GOT3 (cell line): ENCODE results near the gene TMEM61.
"Not testable (repeated sequence)": the region's sequence is repeated elsewhere in the genome, so short reads cannot be mapped to it uniquely, and the experiment has no call there.

Experiments
- DNase-seq: peaks from one replicate; lab custom pipeline; 2025; ENCODE audit warnings: mixed read lengths; lab: John Stamatoyannopoulos, UW

The TMEM61 gene

DNA sequence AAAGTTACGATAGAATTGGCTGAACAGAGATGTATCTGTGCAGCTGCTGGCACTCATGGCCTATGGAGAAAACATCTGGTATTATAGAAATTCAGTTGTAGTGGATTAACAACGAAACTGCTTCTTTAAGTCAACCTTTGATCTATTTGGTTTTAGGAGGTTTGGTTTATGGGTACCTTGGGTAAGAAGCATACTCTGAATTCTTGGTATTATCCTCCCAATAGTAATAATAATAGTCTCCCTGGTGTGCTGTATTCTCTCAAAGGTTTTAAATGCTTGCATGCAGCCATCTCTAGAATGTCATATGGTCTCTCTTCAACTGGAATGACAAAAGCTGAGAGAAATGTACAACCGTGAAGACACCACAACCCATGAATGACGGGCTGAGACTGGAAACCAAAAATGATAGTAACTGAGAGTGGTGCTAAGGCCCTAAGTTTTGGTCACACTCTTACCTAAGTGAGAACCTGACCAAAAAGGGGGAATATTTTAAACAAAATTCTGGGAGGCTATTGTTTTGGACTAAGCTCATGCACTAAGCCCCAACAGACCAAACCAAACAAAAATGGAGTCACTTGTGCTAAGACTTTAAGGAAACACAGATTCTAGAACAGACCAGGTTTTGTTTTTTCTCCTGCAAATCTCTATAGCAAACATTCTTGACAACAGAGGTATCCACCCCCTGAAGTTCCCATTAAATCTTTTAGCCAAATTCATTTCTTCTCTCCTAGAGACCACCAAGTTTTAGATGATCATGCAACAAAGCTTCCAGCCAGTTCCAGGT is 17.6 kb upstream of the TMEM61 start:
- no peak for DNase-seq

DNA sequence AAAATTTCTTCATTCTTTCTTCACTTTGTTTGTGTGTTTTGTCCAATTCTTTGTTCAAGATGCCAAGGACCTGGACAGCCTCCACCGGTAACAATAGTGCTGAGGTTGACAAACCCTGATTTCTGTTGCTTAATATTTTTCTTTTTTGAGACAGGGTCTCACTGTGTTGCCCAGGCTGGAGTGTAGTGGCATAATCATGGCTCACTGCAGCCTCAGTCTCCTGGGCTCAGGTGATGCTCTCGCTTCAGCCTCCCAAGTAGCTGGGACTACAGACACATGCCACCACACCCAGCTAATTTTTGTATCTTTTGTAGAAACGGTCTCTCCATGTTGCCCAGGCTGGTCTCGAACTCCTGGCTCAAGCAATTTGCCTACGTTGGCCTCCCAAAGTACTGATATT is 16.6 kb upstream of the TMEM61 start:
- not testable (repeated sequence) for DNase-seq

DNA sequence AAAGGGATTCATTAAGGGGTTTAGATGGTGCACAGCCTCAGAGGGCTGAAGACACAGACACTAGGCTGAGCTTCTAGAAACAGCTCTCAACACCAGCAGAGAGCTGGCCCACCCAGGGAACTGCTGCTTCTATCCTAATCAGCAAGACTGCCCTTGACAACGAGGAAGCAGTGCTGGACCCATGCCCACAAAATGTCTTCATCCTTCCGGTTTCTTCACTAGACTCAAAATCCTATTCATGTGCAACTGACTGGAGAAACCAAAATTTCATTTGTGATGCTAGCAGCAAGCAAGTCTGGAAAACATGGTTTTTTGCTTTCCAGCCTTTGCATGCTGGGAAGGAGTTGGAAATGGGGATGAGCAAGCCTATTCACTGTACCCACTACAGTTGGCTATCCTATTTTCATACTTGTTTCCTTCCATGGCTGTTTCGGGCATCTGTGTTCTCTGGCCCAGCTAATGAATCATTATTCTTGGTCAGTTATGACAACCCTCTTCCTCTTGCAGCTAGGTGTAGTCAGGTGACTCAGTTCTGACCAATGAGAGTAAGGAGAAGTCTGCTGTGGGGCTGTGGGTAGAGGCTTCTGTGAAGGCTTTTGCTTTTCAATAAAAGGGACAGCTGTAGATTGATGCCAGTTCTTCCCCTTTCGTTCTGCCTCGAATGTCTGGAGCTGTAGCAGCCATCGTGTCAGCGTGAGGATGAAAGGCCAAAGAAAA is 14.6 kb upstream of the TMEM61 start:
- DNase-seq, result no peak

DNA sequence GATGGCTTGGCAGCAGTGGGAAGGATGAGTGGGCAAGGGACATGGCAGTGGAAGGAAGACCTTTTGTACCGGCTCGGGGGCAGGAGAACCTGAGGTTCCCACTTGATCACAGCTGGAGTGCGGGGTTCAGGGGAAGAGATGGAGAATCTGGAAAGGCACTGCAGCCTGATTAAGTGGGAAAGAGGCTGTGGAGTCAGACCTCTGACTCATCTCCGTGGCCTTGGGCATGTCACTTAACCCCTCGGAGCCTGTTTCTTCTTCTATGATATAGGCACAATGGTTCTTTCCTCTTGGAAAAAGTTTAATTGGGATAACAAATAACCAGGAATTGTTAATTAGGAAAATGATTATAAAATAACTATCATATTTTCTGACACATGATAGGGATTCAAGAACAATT is 13.1 kb upstream of the TMEM61 start:
- no peak for DNase-seq

DNA sequence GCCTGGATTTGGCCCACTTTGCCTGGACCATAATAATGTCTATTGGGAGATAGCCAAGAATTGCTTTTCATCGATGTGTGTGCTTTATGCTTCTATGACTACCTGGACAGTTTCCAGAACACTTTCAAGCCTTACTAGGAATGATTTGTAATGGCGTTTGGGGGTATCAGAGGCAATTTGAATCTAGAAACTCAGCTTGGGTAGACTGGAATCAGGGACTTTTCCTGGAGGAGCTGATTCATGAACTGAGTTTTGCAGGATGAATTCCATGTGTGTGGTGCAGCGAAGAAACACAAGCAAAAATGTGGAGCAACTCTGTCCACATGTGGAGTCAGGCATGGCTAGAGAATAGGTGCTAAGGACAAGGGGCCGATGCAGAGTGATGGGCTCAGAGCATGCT is 11.9 kb upstream of the TMEM61 start:
- DNase-seq, result no peak

DNA sequence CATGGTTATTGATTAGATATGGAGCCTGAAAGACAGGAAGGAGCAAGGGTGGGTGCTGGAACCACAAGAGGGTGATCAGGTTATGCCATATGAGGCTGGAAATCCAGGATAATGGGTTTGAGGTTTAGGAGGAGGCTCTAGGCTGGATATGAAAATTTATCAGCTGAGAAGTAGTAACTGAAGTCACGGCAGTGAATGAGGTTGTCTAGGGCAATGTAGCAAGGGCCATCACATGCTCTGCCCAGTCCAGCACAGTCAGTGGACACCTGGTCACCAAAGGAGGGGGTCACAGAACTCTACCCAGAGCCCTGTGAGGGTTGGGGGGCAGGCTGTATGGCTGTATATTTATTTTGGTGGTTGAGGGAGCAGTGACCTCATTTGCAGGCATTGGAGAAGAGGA is 10.5 kb upstream of the TMEM61 start:
- no peak for DNase-seq

DNA sequence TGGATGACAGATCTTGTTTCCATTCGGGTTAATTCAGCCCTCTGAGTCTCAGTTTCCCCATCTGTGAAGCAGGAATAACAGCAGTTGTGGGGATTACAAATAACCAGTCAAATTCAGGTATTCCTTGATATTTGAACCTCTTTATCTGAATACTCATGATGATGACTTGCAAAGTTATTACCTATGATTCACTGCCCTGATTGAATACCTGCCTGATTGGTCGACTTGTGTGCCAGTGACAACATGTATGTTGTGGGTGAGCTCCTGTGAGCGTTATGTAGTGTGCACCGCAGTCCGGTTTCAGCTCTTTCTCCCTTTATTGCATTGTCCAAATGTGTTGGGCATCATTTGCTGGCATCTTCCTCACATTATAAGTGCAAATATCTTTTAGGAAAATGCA is 9.5 kb upstream of the TMEM61 start:
- no peak for DNase-seq

DNA sequence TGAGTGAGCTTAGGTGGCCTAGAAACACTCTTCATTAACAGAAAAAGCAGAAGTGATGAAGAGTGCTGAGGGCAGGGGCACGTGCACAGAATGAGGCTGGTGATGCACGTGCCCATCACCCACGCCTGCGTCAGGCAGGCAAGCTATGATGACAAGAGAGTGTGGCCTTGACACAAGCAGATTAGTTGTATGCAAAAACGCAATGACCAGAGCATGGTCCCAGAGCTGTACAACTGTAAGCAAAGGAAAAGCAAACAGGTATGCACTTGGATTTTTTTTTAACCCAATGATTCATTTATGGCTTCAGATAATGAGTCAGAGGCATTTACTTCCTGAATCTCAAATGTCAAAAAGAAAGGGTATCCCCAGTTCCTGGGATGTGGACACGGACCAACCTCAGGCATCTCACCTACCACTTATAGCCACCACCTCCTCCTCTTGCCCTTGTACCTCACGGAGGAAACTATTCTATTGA is 9.1 kb upstream of the TMEM61 start:
- DNase-seq, result no peak

DNA sequence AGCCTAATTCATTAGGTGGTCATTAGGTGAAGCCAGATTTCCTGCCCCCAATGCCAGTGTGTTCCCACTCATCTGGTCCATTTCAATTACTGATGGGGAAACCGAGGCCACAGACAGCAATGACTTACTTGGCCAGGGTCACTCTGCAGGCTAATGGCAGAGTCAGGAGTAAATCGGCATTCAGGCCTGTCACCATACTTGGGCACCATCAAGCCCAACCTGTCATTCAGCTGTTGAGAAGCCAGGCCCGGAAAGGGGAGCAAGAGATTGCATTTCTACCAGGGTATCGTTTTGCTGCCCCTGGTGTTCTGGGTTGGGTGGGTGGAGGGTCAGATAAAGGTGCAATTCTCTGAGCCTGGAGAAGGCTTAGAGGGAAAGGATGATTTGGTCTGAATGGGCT is 8.0 kb upstream of the TMEM61 start:
- no peak for DNase-seq

DNA sequence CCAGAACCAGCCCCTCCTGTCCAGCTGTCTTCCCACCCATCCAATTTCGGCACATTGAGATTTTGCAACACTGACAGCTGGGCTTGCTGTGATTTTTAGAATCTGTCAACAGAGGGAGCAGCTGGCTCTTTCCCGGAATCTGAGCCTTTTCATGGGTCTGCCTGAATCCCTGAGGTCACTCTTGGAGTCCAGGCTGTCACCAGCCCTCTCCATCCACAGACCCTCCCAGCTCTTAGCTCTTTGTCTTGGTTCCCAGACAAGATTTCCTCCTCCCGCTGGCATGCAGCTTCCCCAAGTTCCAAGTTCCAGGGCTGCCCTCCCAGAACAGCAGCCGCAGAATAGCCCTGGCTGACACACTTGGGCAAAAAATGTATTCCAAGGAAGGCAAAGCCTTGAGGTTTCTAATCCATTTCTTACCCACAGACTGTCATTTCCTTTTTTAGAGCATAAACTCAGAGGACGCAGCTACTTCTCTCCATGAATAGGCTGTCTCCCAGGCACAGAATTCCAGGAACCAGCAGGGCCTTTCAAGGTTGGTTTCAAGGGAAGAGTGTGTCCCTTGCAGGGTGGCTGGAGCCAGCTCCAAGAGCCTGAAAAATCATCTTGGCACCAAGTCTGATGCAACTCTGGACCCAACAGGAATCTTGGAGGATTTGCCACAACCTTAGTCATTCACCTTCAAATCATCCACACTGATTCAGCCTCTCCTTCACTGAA is 7.1 kb upstream of the TMEM61 start:
- DNase-seq, result no peak

DNA sequence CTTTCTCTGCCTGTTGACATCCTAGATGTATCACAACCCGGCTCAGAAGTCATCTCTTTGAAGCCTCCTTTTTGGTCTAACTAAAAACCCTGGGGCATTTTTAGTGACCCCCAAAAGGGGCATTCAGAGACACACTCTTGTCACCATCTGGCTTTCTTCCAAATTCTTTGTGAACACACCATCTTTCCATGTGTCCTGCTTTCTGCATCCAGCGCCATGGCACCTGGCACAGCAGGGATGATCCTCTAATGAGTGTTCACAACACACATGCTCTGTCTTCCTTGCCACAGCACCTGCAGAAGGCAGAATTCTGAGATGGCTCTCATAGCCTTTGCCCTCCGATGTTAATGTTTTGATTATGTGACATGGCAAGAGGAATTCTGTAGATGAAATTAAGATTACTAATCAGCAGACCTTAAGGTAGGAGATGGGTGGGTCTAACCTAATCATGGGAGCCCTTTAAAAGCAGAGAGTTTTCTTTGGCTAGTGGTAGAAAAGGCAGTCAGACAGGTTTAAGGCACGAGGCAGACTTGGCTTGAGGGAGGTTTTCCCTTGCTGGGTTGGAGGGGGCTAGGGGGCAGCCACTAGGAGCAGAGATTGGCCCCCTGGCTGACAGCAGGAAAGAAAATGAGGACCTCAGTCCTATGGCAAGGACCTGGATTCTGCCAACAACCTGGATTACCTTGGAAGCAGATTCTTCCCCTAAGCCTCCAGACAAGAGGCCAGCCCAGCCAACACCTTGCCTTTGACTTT is 4.9 kb upstream of the TMEM61 start:
- DNase-seq, result no peak

DNA sequence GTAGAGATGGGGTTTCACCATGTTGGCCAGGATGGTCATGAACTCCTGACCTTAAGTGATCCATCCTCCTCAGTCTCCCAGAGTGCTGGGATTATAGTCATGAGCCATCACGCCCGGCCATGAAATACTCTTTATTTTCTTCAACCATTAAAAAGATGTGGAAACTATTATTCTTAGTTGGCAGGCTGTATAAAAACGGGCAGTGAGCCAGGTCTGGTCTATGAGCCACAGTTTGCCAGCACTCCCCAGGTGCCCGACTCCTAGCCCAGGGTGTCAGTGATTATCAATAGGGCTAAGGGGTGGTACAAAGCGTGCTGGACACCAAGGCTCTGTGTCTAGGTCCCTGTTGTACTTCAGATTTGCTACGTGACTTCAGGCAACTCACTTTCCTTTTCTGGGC is 3.7 kb upstream of the TMEM61 start:
- DNase-seq, result no peak

DNA sequence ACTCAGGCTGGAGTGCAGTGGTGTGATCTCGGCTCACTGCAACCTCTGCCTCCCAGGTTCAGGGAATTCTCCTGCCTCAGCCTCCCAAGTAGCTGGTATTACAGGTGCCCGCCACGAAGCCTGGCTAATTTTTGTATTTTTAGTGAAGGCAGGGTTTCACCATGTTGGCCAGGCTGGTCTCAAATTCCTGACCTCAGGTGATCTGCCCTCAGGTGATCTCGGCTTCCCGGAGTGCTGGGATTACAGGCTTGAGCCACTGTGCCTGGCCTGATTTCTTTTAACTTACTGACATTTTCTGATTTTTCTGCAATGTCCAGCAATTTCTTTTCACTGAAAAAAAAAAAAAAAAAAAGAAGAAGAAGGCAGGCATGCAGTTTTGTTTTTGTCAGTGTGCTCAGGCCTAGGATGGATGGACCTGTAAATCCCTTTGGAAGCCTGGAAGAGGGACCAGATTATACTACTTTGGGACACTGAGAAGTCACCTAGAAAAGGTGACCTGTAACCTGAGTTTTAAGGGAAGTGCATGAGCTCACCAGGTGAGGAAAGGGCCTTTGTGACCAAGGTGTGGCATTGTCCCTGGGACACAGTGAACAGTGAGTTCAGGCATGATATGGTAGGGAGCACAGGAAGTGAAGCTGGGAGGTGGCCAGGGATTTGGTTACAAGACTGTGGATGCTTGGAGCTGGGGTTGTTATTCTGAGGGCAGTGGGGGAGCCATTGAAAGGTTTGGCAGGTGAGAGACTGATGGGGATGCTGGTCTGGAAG is 2.7 kb upstream of the TMEM61 start:
- DNase-seq, result no peak

DNA sequence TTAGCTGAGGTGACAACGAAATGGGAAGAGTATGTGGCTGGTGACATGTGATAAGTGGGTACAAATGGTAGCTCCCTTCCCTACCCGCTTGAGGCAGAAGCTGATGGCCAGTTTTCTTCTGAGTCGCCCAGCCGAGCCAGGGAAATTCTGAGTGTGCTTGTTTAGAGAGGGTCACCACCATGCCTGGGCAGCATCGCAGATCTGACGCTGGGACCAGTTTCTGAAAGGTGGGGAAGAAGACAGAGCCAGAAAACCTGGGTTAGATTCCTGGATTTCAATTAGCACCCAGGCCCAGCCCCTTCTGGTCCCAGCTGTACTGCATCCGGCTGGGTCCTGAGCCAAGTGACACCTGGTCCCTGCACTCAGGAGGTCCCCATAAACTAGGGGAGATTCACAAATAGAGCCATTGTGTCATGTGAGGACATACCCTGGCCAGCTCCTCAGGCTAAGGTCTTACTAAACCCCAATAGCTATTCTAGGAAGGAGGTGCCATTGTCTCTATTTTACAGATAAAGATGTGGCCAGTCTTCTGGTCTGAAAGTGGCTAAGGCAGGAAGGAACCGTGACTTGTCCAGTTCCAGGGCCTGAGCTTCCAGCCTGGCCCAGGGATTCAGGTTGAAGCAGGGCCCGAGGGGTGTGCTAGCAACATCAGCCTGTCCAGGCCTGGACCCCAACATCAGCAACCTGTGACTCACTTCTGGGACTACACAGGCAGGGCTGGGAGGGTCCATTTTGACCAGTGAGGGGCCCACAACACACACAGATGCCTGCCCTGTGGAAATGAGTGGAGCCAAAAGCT is 1.7 kb upstream of the TMEM61 start:
- DNase-seq, result no peak

DNA sequence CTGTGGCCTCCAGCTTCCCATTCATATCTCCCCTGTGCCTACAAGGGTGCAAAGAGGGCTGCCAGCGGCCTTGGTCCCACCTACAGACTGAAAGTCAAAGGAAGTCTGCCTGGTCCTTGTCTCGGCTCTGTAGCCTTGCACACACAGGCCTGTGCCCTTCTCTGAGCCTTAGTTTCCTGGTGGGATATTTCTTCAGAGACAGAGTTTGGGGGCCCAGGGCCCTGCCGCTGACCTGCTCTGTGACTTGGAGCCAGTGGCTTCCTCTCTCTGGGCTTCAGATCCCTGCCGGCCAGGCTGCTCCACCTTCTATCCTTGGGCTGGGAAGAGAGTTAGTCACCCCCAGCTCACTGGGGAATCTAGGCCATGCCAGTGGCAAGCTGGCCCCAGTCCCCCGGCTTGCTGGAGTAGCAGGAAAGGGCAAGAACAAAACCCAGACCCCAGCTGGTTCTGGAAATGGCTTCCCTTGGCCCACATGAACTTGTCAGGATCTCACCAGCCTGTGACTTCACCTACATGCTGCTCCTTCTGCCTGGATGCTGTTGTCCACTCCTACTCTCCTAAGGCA is 1.0 kb upstream of the TMEM61 start:
- DNase-seq, result no peak

DNA sequence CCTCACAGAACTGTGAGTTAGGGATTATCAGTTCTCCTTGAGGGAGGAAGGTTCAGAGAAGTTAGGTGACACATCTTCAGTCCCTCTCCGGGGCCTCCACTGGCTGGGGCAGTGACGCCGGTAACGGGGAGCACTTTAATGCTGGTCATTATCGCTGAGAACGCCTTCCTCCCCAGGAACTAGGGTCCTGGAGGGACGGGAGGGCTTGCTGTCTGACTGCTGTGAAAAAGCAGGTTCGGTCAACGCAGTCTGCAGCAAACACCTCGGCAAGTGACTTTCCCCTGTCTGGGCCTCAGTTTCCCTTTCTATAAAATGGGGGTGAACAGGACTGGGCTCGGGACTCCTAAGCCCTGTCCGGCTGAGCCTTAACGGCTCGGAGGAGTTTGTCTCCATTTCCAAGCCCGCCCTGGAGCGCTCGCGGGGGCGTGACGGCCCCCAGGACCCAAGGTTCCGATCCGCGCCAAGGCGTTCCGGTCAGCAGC is 341 bp upstream of the TMEM61 start:
- DNase-seq, result no peak

DNA sequence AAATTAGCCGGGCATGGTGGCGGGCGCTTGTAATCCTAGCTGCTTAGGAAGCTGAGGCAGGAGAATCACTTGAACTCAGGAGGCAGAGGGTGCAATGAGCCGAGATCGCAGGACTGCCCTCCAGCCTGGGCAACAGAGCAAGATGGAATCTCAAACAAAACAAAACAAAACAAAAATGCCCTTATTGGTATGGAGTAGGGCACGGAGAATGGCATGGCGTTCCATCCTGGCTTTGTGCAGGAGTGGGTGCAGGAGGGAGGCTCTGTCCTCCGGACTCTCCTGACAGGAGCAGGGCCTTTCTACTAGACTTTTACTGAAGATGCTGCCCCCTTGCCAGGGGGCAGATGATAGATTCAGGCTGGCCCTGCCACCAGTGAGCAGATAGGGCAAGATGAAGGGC is 1.0 kb downstream of the TMEM61 start:
- DNase-seq, result no peak

DNA sequence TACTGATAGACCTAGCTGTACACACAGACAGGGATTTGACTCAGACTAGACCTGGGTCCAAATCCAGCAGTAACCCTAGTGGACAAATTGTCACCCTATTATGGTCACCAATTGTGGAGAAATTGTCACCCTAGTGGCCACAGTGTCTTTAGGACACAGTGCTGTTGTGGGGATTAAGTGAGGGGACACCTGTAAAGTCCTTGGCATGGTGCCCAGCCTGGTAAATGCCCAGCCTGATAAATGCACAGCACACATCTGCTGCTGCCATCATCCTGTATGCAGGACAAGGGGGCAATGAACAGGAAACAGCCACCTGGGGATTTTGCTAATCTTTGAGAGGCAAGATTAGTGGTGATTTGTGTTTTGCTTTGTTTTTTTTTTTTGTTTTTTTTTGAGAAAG is 2.3 kb downstream of the TMEM61 start:
- no peak for DNase-seq

DNA sequence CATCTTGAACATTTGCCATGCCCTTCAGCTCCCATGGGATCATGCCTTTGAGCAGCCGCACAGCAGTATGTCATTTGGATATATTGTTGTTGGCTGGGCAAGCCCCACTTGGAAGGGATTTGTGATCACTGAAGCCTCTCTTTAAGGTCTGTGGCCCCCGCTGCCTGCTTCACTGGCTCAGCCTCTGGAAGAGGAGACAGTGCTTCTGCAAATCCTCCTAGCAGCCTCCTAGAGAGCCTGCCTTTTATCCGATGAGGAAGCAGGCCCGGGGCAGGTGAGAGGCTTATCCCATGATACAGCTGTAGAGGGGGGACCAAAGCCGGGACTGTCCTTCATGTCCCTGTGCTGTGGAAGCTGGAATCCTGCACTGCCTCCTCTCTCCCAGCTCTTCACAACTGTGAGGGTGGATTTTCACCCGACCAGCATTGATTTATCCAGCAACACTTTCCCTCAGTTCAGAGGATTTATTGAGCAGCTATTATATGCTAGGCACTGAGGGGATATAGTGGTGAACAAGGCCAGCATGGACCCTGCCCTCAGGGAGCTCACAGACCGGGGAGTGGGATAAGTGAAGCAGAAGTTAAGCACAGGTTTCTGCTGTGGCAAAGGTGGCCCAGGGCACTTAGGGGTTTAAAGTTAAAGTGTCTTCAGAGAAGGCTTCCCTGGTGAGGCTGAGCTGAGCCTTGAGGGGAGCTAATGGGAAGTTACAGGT is 3.9 kb downstream of the TMEM61 start:
- DNase-seq, result no peak
